Measurements from ENCODE around the gene RAC2. TPM values are rescaled to one million over a fixed set of nuclear protein-coding genes. Genes with fewer than 3 reads are reported as not detected.

The RAC2 gene
- total RNA-seq, 1 experiment from 2014 or later: 151 TPM

DNA sequence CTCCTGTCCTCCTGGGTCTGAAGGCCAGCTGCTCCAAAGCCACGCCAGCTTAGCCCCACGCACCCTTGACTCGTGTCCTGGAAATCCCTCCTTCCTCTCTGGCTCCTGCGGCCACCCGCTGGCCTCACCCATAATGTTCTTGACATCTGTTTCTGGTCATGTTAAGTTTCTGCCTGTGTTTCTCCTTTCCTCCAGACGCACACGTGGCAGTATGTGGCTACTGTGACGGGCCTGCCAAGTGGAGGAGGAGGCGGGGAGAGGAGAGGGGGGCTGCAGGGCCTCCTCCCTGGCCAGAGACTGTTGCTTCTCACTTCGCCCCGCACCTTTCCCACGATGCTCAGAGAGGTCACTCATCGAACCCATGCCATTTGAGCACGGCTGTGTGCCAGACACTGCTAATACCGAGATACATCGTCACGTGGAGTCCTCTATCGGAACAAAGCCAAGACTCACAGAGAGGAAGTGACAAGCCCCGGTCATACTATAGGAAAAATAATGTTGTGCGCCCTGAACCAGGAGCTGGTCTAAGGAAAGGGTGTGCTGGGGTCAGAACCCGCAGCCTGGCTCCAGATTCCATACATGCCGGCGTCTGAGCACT lies 67.5 kb downstream of the RAC2 start:
- no peak for DNase-seq (ENCODE audit: low read depth)

DNA sequence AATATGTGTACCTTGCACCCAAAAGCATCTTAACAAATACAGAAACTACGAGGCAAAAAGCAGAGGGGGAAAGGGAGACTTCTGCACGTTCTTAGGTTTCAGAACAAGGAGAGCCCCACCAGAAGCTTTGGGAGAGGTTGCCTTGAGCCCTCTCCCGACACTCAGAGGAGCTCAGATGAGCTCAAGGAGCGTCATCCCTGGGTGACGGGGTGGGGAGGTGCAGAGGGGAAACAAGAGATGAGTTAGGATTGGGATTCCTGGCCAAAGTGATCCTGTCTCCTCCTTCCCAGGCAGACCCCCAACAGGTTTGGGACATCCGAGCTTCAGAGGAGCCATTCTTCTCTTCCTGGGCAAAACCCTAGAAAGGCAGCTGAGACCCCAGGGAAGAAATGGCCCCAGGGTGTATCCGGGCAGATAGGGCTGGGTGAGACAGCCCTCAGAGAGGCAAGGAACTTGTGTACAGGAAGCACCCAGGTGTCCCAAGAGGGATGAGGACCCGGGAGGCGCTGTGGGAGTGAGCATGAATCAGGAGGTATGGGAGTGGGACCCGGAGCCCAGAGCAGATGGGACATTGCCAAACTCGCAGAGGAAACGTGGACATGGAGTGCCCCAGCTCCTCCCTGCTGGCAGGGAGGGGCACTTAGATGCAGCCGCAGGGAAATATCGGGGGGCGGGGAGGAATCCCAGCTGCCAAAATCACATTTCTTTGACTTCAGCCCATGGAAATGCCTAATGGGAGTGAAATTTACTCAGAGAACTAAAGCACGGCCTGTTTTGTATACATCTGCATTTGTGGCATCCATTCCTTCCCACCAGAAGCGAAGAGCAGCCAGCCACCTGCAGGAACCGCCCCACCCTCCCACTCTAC lies 68.4 kb downstream of the RAC2 start:
- no peak for DNase-seq (ENCODE audit: low read depth)

Other genes starting within 250 kb of the RAC2 start
- gene TST, start 224.8 kb downstream of the RAC2 start, total RNA-seq (2014; rRNA removed; shearing (Covaris generic)): 21.0 and 27.3 TPM in 2 replicates
- 40.1 and 54.5 TPM in 2 replicates for gene MPST, start 224.5 kb downstream of the RAC2 start, total RNA-seq (2014; rRNA removed; shearing (Covaris generic))
- gene KCTD17, start 192.5 kb downstream of the RAC2 start, total RNA-seq (2014; rRNA removed; shearing (Covaris generic)): 9.6 and 12.9 TPM in 2 replicates
- gene TMPRSS6, start 134.6 kb downstream of the RAC2 start, total RNA-seq (2014; rRNA removed; shearing (Covaris generic)): not detected in 2 replicates
- 0.10 TPM in 1 of 2 replicates, not detected in the other for gene IL2RB, start 94.4 kb downstream of the RAC2 start, total RNA-seq (2014; rRNA removed; shearing (Covaris generic))
- 2.0 and 2.2 TPM in 2 replicates for gene C1QTNF6, start 56.0 kb downstream of the RAC2 start, total RNA-seq (2014; rRNA removed; shearing (Covaris generic))
- not detected in 2 replicates for gene SSTR3, start 31.8 kb downstream of the RAC2 start, total RNA-seq (2014; rRNA removed; shearing (Covaris generic))
- gene CYTH4, start 38.2 kb upstream of the RAC2 start, total RNA-seq (2014; rRNA removed; shearing (Covaris generic)): 1.2 and 1.6 TPM in 2 replicates
- gene ELFN2, start 183.2 kb upstream of the RAC2 start, total RNA-seq (2014; rRNA removed; shearing (Covaris generic)): under 0.01 TPM in 1 of 2 replicates, not detected in the other
- not detected in 2 replicates for gene MFNG, start 242.1 kb upstream of the RAC2 start, total RNA-seq (2014; rRNA removed; shearing (Covaris generic))